Measurements from ENCODE around the gene TUBE1.

TUBE1 gene

GRCh38 chr6:112026933-112027332 lies 60.3 kb downstream of the TUBE1 start:
- H3K27me3 ChIP-seq (ENCODE audit: insufficient read depth, low read length, poor library complexity) = no peaks in the 10 kb centered on the region
- peaks cover 3% of the 10 kb centered on the region for H3K9me3 ChIP-seq (ENCODE audit: insufficient read depth, low read length, severe bottlenecking)
- H3K36me3 ChIP-seq (ENCODE audit: insufficient read depth, low read length) = no peaks in the 10 kb centered on the region
- H4K20me1 ChIP-seq (ENCODE audit: insufficient read depth, low read length) = no peaks in the 10 kb centered on the region
- TF ChIP-seq EZH2 (IDR thresholded peaks at IDR 0.05; ENCODE audit: borderline replicate concordance, low read depth, low read length, severe bottlenecking) = no peak
- TF ChIP-seq, protein P1, sequence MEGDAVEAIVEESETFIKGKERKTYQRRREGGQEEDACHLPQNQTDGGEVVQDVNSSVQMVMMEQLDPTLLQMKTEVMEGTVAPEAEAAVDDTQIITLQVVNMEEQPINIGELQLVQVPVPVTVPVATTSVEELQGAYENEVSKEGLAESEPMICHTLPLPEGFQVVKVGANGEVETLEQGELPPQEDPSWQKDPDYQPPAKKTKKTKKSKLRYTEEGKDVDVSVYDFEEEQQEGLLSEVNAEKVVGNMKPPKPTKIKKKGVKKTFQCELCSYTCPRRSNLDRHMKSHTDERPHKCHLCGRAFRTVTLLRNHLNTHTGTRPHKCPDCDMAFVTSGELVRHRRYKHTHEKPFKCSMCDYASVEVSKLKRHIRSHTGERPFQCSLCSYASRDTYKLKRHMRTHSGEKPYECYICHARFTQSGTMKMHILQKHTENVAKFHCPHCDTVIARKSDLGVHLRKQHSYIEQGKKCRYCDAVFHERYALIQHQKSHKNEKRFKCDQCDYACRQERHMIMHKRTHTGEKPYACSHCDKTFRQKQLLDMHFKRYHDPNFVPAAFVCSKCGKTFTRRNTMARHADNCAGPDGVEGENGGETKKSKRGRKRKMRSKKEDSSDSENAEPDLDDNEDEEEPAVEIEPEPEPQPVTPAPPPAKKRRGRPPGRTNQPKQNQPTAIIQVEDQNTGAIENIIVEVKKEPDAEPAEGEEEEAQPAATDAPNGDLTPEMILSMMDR (IDR thresholded peaks at IDR 0.05; ENCODE audit: borderline replicate concordance, extremely low read depth, low read length, poor library complexity, severe bottlenecking) = no peak
- H3K4me1 ChIP-seq (ENCODE audit: insufficient read depth, low read length) = peaks cover 29% of the 10 kb centered on the region
- peak overlapping the region; percentile 33; the same call in 1 of the 2 replicates for H3K4me2 ChIP-seq (ENCODE audit: insufficient read depth, low read length)
- H3K27ac ChIP-seq (ENCODE audit: low read length) = peak overlapping the region; percentile 80
- peak overlapping the region; percentile 46 for H2AFZ ChIP-seq (ENCODE audit: low read depth, low read length)
- ATAC-seq (ENCODE audit: insufficient read depth, low read depth) (no peak), DNase-seq (no peak)
- H3K4me3 ChIP-seq (ENCODE audit: low read depth in 1 of 2, low read length in 2 of 2) = no peak overlapping the region
- no peaks in the 10 kb centered on the region for H3K79me2 ChIP-seq (ENCODE audit: insufficient read depth, low read length)
- H3K9ac ChIP-seq (ENCODE audit: low read depth, low read length) = no peak overlapping the region

GRCh38 chr6:112024464-112024863 lies 62.8 kb downstream of the TUBE1 start:
- Histone ChIP-seq H3K36me3 (ENCODE audit: insufficient read depth, low read length) (no peaks in the 10 kb centered on the region), H3K27ac (ENCODE audit: low read length) (no peak overlapping the region), H2AFZ (ENCODE audit: low read depth, low read length) (no peak overlapping the region), H3K9ac (ENCODE audit: low read depth, low read length) (no peak overlapping the region), H4K20me1 (ENCODE audit: insufficient read depth, low read length) (no peaks in the 10 kb centered on the region), H3K27me3 (ENCODE audit: insufficient read depth, low read length, poor library complexity) (no peaks in the 10 kb centered on the region), H3K4me1 (ENCODE audit: insufficient read depth, low read length) (peaks cover 29% of the 10 kb centered on the region), H3K4me2 (ENCODE audit: insufficient read depth, low read length) (no peak overlapping the region), H3K79me2 (ENCODE audit: insufficient read depth, low read length) (no peaks in the 10 kb centered on the region), H3K9me3 (ENCODE audit: insufficient read depth, low read length, severe bottlenecking) (peaks cover 3% of the 10 kb centered on the region), H3K4me3 (ENCODE audit: low read depth in 1 of 2, low read length in 2 of 2) (no peak overlapping the region)
- TF ChIP-seq, protein P1 (IDR thresholded peaks at IDR 0.05; ENCODE audit: borderline replicate concordance, extremely low read depth, low read length, poor library complexity, severe bottlenecking) = no peak
- TF ChIP-seq EZH2 (IDR thresholded peaks at IDR 0.05; ENCODE audit: borderline replicate concordance, low read depth, low read length, severe bottlenecking) = no peak
- DNase-seq (no peak), ATAC-seq (ENCODE audit: insufficient read depth, low read depth) (no peak)

DNA sequence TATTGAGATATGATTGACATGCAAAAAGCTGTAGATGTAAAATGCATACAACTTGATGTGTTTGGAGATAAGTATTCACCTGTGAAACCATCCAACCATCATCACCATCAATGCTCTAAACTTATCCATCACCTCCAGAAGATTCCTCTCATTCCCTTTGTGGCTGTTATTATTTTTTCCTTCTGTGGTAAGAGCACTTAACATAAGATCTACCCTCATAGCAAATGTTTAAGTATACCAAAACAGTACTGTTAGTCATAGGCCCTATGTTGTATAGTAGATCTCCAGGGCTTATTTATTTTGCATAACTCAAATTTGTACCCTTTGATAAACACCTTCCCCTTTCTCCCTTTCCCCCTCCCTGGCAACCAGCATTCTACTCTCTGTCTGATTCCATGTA lies 64.5 kb downstream of the TUBE1 start:
- DNase-seq = no peak
- H4K20me1 ChIP-seq (ENCODE audit: insufficient read depth, low read length) = no peaks in the 10 kb centered on the region
- no peak for ATAC-seq (ENCODE audit: insufficient read depth, low read depth)

More for the DNA sequence above, 64.5 kb downstream of the TUBE1 start:
- Histone ChIP-seq H3K79me2 (ENCODE audit: insufficient read depth, low read length) (no peaks in the 10 kb centered on the region), H3K4me2 (ENCODE audit: insufficient read depth, low read length) (no peak overlapping the region), H3K27ac (ENCODE audit: low read length) (no peak overlapping the region), H3K36me3 (ENCODE audit: insufficient read depth, low read length) (no peaks in the 10 kb centered on the region), H3K4me1 (ENCODE audit: insufficient read depth, low read length) (peaks cover 13% of the 10 kb centered on the region), H2AFZ (ENCODE audit: low read depth, low read length) (no peak overlapping the region), H3K27me3 (ENCODE audit: insufficient read depth, low read length, poor library complexity) (no peaks in the 10 kb centered on the region), H3K9me3 (ENCODE audit: insufficient read depth, low read length, severe bottlenecking) (peaks cover 3% of the 10 kb centered on the region), H3K9ac (ENCODE audit: low read depth, low read length) (no peak overlapping the region), H3K4me3 (ENCODE audit: low read depth in 1 of 2, low read length in 2 of 2) (no peak overlapping the region)
- no peak for TF ChIP-seq EZH2 (IDR thresholded peaks at IDR 0.05; ENCODE audit: borderline replicate concordance, low read depth, low read length, severe bottlenecking)
- TF ChIP-seq, protein P1 (IDR thresholded peaks at IDR 0.05; ENCODE audit: borderline replicate concordance, extremely low read depth, low read length, poor library complexity, severe bottlenecking) = no peak
